NCI-H82 treated with DMSO at 0.1 percent for 48 hours (cell line): ENCODE measurements around the gene LAMTOR4.
"Not testable (repeated sequence)": the region's sequence is repeated elsewhere in the genome, so short reads cannot be mapped to it uniquely, and the experiment has no call there.

ENCODE experiments used
- DNase-seq: peaks from one replicate; lab custom pipeline; 2025; ENCODE audit not compliant: unreplicated experiment; lab: John Stamatoyannopoulos, UW

The LAMTOR4 gene

DNA sequence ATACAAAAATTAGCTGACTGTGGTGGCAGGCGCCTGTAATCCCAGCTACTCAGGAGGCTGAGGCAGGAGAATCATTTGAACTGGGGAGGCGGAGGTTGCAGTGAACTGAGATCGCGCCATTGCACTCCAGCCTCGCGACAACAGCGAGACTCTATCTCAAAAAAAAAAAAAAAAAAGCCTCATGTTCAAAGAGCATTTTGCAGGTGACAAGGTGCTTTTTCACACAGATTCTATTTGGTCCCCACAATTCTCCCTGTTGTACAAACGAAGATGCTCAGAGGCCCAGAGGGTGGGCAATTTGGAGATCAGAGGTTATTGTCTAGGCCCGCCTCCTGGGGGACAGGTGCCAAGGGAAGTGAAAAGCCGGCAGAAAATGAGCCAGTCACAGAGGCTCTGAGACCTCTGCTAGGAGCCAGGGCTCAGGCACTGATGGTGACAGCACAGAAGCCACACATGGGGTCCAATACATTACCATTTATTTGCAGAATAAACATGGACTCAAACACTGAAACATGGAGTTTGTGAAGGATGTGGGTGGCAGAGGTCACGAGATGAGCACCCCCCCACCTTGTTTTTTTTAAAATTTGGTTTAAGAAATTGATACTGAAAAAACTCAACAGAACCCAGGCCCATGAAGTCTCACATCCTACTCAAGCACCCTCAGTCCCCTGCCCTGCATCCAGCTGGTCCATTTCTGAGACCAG, 20.6 kb downstream of the LAMTOR4 start:
- no peak for DNase-seq

DNA sequence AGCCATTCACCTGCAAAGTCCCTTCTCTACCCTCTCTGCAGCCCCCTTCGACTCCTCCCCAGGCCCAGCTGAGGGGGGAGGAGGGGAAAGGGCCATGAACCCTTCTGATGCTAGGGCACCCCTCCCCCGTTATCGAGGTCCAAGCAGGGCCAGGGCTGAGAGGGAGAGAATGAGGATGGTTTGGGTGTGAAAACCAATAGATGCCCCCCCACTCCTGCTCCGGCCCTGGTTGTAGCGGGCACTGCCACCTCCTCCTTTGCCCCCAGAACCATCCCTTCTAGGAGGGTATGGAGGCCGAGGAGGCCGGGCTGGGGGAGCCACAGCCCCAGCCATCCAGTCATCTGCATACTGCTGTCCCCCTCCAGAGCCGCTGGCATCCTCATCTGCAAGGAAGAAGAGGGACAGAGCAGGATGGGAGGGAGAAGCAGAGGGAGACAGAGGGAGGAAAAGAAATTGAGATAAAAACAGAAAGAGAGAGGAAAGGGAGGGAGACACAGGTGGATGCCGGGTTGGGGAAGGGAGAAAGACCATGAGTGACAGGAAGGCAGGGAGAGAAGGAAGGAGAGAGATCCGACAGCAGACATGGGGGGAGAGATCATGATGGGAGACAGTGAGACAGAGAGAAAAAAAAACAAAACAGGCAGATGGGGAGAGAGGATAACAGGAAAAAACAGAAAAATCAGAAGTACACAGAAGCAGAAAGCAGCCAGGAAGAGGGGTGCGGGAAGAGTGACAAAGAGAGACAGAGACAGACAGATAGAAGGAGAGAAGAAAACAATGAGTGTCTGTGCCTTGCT, 21.6 kb downstream of the LAMTOR4 start:
- no peak for DNase-seq

DNA sequence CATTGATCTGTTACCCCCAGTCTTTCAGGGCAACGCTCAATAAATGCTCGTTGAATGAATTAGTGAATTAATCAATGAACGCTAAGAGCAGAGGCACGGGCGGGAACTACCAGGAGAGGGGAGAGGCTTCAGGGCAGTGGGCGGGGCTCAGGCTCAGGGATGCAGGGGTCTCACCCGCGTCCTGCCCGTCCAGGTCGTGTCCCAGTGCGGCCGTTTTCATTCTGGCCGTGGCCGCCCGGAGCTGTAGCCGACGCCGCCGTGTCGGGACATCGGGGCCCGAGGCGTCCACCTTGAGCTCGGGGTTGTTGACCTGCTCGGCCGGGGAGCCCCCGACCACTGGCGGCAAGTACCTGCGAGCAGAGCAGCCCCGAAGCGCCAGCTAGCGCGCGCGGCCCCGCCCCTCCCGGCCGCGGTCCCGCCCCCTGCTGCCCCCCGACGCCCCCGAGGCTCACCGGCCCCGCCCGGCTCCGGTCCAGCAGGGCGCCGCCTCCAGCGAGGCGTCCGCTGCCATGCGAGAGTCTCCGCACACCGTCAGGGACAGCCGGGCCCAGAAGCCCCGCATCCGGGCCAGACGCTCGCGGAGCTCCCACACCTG, 22.5 kb downstream of the LAMTOR4 start:
- no peak for DNase-seq

DNA sequence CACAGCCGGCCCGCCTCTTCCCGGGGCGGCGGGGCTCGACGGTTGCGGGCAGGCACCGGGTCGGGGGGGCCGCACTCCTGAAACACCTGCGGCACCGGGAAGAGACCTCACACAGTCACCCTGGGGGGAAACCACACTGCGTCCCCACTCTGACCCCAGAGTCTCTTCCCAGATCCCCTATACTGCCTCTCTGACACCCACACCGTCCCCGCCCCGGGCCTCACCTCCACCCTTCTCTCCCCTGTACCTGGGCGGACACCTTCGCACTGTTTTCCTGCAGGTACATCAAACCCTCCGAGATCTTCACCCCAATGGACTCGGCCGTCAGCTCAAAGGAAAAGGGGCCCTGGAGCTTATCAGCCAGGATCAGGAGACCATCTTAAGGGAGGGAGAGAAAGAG, 23.1 kb downstream of the LAMTOR4 start:
- DNase-seq, result no peak

DNA sequence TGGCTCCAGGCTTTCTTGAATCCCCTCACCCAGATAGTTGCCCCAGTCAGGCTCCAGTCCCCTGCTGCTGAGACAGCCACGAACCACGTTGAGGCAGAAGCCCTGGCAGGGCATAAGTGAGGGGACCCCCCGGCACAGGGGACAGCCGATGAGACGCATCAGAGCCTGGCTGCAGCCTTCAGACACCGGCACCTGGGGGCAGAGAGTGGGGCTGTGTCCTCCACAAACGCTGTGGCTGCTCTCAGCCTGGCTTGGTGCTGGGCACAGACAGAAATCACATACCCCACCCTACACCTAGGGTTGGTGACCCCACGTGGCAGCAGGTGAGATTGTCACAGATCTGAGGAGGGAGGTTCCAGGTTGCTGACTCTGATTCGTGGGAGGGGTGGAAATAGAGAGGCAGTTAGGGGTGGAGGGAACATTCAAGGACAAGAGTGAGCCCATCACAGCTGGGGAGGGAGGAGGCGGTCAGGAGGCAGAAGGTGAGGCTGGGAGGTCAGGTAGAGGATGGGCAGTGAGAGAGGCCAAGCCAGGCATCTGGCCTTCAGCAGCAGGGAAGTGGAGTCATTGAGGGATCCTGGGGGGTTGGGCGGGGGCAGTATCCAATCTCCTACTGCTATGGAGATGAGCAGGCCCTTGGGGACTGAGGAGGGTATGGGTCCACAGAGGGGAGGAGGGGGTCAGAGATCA, 25.2 kb downstream of the LAMTOR4 start:
- DNase-seq, result no peak

DNA sequence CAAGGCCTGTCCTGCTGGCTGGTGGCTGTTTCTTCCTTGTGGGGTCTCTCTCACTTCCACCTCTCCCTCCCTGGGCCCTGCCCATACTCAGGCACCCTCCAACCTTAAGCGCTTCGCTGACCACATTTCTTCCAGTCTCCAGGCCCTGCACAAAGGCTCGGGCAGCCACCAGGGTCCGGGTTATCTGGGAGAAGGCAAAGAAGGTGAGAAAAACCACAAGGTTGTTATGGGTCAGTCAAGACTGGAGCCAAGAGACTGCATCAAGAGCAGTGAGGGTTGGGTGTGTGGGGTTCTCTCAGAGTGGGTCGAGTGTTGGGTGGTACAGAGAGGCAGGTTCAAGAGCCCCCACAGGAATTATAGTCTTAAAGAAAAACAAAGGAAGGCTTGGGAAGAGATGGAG, 25.9 kb downstream of the LAMTOR4 start:
- no peak for DNase-seq

DNA sequence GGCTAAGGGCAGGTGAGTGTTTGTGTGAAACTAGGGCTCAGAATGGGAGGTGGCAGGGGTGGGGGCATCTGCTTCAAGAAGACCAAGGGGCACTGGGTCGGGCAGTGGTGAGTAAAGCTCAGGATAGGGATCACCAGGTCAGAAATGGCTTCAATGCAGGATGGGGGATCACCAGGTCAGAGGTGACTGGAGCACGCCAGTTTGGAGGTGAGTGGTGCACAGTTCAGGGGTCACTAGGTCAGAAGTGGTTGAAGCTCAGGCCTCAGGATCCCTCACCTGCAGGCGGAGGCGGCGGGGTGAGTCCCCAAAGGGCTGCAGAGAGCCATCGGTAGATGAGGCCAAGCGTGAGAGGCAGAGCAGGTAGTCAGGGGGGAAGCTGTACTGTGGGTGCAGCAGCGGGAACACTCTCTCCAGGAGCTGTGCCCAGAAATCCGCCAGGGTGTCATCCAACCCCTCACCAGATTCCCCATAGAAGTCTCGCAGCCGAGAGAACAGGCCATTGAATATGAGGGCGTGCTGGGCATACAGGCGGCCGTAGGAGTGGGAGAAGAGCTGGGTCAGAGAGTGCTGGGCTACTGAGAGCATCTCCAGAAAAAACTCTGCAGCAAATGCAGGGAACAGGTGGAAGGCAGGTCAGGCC, 26.7 kb downstream of the LAMTOR4 start:
- DNase-seq, result no peak

DNA sequence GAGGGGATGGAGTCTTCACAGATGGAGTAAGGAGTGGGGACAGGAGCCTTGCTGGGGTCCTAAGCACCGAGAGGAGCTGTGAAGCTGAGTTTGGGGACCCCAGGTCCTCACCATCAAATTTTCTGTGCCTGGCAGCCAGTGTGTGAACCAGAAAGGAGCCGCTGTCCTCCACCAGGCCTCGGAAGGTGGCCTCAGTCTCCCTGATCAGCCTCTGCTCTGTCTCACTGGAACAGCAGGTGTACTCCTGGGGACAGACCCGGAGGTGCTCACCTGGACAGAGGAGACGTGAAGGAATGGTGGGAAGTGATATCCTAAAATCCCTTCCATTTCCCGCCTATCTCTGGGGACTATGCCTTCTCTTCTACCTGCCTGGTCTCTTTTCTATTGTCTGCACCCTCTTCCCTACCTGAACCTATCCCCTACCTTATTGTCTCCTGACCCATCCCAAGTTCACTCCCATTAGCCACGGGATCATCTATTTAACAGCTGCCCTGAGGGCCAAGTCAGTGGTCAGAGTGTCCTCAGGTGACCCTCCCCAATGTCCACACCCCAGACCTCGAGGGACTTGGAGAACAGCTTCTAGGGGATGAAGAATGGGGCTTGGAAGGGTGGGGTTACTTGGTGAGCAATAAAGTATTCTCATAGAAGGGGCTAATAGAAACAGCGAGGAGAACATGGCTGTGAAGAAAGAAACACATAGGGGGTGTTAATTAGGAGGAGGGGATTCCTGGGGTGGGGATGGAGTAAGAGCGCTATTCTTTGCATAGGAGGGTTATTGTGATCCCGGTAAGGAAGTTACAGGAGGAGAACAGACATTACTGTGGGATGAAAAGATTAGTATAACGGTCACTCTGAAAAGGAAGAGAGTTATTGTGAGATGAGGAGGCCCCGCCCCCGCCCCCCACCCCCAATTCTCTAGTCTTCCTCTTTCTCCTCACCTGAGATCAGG, 27.7 kb downstream of the LAMTOR4 start:
- no peak for DNase-seq

DNA sequence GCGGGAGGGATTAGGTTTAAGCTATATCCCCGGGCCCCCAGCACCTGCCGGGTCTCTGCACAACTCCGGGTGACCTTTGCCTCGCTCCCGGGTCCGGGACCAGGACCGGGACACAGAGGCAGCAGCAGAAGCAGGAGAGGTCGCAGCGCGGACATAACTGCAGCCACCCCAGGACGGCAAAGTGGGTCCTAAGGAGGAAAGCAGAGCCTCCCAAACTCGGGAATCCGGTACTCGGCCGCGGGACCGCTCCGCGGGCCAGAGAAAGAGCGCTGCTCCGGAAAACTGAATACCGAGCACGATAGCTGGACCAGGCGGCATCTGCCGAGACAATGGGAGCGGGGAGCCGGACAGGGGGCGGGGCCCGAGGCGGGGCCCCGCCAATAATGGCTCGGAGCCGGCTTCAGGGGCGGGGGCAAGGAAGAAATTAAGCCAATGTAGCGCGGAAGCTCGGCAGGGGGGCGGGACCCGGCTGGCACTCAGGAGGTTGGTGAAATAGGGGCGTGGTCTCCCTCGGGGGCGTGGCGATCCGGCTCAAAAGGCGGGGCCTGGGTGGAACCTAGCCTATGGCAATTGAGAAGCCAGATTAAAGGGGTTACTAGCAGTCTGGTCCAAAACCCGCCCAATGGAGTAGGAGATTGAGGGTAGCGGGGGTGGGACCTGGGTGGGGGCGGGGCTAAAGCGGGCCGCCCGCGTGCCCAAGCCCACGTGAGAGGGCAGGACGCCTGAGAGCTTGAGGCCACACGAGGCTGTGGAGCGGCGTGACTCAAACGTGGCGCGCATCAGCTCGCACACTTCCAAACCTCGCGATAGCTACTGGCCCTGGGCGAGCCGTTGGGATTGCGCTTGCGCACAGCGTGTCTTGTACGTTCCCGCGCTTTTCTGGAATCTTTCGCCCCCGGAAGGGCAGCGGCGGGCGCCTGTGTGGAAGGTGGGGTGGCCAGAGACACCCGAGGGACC, 28.6 kb downstream of the LAMTOR4 start, which contains the start of the genes GPC2 and STAG3:
TSS of gene GPC2 (minus strand) at position 337 of the 957 bp plus-strand sequence. CDS start at position 155, 182 bp downstream.
TSS of gene STAG3 (plus strand) at position 874 of the 957 bp plus-strand sequence. CDS start 2,639 bp downstream, outside the sequence.
- DNase-seq, result peak; percentile 92

DNA sequence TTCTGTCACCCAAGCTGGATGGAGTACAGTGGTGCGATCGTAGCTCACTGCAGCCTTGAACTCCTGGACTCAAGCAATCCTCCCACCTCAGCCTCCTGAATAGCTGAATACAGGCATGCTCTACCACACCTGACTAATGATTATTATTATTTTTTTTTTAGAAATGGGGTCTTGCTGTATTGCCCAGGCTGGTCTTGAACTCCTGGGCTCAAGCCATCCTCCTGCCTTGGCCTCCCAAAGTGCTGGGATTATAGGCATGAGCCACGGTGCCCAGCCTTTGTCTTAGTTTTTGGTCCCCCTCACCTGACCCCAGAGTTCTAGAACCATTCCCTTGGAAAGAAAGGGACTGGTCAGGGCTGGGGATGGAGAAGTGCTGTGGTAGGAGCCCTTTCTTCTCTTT, 31.4 kb downstream of the LAMTOR4 start:
- not testable (repeated sequence) for DNase-seq

DNA sequence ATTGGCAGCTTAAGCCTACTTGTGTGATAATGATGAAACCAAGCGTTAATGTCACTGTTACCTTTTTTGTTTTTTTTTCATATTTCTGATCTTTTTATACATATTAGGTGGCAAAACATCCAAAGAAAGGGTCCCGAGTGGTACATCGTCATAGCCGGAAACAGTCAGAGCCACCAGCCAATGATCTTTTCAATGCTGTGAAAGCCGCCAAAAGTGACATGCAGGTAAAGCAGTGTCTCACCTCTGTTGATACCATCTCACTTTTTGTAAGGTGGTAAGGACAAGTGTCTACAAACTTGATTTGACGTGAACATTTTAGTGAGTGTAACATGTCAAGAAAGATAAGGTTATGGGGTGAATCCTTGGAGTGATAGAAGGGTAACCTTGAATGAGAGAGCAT, 33.9 kb downstream of the LAMTOR4 start:
- DNase-seq, result not testable (repeated sequence)

DNA sequence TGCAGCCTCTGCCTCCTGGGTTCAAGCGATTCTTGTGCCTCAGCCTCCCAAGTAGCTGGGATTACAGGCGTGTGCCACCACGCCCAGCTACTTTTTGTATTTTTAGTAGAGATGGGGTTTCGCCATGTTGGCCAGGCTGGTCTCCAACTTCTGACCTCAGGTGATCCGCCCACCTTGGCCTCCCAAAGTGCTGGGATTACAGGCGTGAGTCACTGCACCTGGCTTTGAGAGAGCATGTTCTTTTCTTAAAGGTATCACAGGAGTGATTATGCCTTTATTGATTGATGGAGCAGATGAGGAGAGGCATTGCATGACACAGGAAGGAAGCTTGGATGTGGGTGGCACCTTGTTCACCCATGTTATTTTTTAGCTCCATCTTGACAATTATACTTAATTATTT, 34.4 kb downstream of the LAMTOR4 start:
- DNase-seq, result not testable (repeated sequence)

DNA sequence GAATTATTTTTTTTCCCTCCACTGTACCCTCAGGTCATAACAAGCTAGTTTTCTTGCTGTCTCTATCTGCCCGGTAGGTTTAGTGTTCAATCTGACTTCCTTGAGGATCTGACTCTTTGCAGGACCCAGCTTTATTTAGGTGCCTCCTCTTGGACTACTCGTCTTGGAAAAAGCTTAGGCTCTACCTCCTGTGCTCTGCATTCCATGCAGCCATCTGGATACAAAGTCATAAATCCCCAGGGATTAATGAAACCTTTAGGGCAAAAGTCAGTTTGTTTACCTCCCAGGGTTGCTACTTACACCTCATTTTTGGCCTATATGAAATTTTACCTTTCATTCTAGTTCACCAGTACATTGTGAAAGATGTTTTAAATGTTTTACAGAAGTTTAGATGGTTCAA, 37.0 kb downstream of the LAMTOR4 start:
- DNase-seq, result peak; percentile 77

DNA sequence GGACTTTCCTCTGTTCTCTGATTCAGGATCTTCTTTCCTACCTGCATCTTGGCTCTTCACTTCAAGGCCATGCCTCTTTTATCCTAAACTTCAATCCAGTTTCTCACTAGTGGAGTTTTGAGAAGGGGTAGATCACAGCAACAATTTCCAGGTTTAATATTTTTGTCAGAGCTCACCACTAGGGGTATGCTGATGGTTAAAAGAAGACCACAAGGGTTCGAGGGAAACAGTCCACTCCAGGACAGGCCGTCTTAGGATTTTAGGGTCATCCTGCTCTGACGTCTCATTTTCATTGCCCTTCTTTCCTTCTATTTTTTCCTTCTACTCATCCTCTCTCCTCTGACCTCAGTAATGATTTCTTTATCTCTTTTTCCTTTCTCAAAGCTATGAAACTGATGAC, 40.3 kb downstream of the LAMTOR4 start:
- no peak for DNase-seq

DNA sequence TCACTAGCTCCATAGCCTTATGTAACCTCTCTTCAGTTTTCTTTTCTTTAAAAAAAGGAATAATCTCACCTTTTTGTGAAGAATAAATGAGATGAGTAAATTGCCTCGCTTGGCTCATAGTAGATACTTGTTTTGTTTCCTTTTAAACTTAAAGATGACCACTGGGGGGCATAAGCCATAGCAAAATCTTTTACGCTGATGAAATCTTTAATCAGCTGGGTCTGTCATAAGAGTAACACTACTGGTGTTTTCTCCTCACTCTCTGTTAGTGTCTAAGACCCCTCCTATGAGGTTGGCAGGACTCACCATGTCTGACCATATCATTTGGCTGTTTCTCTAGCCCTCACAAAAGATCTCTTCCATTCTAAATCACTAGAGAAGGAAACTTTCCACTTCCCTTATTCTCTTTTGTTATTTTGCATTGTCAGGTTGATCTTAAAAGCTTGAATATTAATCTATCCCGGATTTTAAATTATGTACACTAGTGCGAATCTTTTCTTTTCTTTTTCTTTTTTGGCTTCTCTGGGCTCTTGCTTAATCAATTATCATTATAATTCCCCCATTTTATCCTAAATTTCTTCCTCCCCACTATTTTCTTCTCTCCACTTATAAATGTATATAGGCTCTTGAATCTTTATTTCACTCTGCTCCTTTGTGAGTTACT, 41.5 kb downstream of the LAMTOR4 start:
- no peak for DNase-seq

DNA sequence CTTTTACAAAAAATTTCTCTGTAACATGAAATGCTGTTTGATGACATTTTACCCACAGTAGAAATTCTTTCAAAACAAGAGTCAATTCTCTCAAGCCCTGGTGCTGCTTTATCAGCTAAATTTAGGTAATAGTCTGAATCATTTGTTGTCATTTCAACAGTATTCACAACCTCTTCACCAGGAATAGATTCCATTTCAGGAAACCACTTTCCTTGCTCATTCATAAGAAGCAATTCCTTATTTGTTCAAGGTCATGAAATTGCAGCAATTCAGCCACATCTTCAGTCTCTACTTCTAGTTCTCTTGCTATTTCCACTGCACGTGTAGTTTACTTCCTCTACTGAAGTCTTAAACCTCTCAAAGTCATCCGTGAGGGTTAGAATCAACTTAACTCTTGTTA, 43.1 kb downstream of the LAMTOR4 start:
- DNase-seq, result no peak

DNA sequence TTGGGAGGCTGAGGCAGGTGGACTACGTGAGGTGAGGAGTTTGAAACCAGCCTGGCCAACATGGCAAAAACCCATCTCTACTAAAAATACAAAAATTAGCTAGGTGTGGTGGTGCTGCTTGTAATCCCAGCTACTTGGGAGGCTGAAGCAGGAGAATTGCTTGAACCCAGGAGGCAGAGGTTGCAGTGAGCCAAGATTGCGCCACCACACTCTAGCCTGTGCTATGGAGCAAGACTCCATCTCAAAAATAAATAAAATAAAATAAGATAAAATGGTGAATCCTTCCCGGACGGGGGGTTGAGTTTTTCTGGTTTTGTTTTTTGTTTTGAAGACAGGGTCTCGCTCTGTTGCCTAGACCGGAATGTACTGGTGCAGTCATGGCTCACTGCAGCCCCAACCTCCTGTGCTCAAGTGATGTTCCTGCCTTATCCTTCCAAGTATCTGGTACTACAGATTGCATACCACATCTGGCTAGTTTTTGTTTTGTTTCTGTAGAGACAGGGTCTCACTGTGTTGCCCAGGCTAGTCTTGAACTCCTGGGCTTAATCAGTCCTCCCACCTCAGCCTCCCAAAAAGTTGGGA, 43.7 kb downstream of the LAMTOR4 start:
- DNase-seq, result not testable (repeated sequence)

DNA sequence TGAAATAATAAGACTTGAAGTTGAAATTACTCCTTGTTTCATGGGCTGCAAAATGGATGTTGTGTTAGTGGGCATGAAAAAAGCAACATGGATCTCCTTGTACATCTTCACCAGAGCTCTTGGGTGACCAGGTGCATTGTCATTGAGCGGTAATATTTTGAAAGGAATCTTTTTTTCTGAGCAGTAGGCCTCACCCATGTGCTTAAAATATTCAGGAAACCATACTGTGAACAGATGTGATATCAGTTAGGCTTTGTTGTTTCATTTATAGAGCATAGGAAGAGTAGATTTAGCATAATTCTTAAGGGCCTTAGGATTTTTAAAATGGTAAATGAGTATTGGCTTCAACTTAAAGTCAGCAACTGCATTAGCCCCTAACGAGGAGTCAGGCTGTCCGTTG, 44.3 kb downstream of the LAMTOR4 start:
- DNase-seq, result no peak
